GM21619 (cell line): ENCODE results near the gene UBE2I.
A peak's percentile ranks its signal among the peaks of the same experiment; 100 is the strongest.
"Not testable (repeated sequence)": the region's sequence is repeated elsewhere in the genome, so short reads cannot be mapped to it uniquely, and the experiment has no call there.

Experiments
- ATAC-seq: cut with Tn5 transposase; IDR thresholded peaks from one replicate; pipeline ENCODE4 v1.9.1; 2021; ENCODE audit not compliant: unreplicated experiment

UBE2I gene

GRCh38 chr16:1292208-1292607, 17.2 kb upstream of the UBE2I start:
- not testable (repeated sequence) for ATAC-seq

- ATAC-seq, result not testable (repeated sequence)
Observed at GRCh38 chr16:1292808-1293207, 16.6 kb upstream of the UBE2I start.

- no peak for ATAC-seq
Observed at GRCh38 chr16:1293921-1294656, 15.3 kb upstream of the UBE2I start.

GRCh38 chr16:1295465-1295864, 14.0 kb upstream of the UBE2I start:
- no peak for ATAC-seq

GRCh38 chr16:1296688-1297017, 12.8 kb upstream of the UBE2I start:
- not testable (repeated sequence) for ATAC-seq

GRCh38 chr16:1297018-1297696, 12.3 kb upstream of the UBE2I start:
- no peak for ATAC-seq

- ATAC-seq, result no peak
Observed at GRCh38 chr16:1298406-1298805, 11.0 kb upstream of the UBE2I start.

GRCh38 chr16:1299012-1299867, 10.2 kb upstream of the UBE2I start:
- no peak for ATAC-seq

- no peak for ATAC-seq
Observed at GRCh38 chr16:1299868-1300203, 9.6 kb upstream of the UBE2I start.

- ATAC-seq, result no peak
Observed at GRCh38 chr16:1300664-1301476, 8.6 kb upstream of the UBE2I start.

- no peak for ATAC-seq
Observed at GRCh38 chr16:1301562-1301961, 7.9 kb upstream of the UBE2I start.

- no peak for ATAC-seq
Observed at GRCh38 chr16:1305823-1306222, 3.6 kb upstream of the UBE2I start.

- ATAC-seq, result no peak
Observed at GRCh38 chr16:1306334-1306733, 3.1 kb upstream of the UBE2I start.

GRCh38 chr16:1308036-1308976, 1.1 kb upstream of the UBE2I start:
- no peak for ATAC-seq

GRCh38 chr16:1309888-1310831, 724 bp downstream of the UBE2I start:
- peak; percentile 14 for ATAC-seq

- no peak for ATAC-seq
Observed at GRCh38 chr16:1310832-1311200, 1.4 kb downstream of the UBE2I start.

GRCh38 chr16:1311212-1311737, 1.8 kb downstream of the UBE2I start:
- no peak for ATAC-seq

GRCh38 chr16:1311738-1312466, 2.5 kb downstream of the UBE2I start:
- ATAC-seq, result no peak
